ENCODE results near the gene SYNJ2. TPM values are rescaled to one million over a fixed set of nuclear protein-coding genes. Genes with fewer than 3 reads are reported as not detected.
A peak's percentile ranks its signal among the peaks of the same experiment; 100 is the strongest.

Gene SYNJ2
- total and polyA plus RNA-seq, 4 donors: 6.3 to 15.8 (median 9.4) TPM

GRCh38 chr6:158009114-158009891, 27.6 kb downstream of the SYNJ2 start:
- H3K4me3 ChIP-seq (ENCODE audit: low read depth, low read length): no peak overlapping the region
- peaks cover 48% of the 10 kb centered on the region for H3K4me1 ChIP-seq (ENCODE audit: control insufficient read depth, insufficient read depth, low read length)
- 19% methylated on average over 13 of the region's 13 CpGs for WGBS (ENCODE audit: insufficient coverage)
- H3K27ac ChIP-seq (ENCODE audit: low read depth, low read length): peak overlapping the region; percentile 69
- H3K27me3 ChIP-seq (ENCODE audit: control insufficient read depth, insufficient read depth, low read length): no peaks in the 10 kb centered on the region
- H3K9me3 ChIP-seq (ENCODE audit: control insufficient read depth, insufficient read depth, low read length): no peaks in the 10 kb centered on the region
- no peaks in the 10 kb centered on the region for H3K36me3 ChIP-seq (ENCODE audit: control insufficient read depth, insufficient read depth, low read length)
- peak in 5 of 6 donors; percentile 76 to 97 (median 85) for DNase-seq (ENCODE audit: low read depth in 4 of 6, low spot score in 6 of 6)

DNA sequence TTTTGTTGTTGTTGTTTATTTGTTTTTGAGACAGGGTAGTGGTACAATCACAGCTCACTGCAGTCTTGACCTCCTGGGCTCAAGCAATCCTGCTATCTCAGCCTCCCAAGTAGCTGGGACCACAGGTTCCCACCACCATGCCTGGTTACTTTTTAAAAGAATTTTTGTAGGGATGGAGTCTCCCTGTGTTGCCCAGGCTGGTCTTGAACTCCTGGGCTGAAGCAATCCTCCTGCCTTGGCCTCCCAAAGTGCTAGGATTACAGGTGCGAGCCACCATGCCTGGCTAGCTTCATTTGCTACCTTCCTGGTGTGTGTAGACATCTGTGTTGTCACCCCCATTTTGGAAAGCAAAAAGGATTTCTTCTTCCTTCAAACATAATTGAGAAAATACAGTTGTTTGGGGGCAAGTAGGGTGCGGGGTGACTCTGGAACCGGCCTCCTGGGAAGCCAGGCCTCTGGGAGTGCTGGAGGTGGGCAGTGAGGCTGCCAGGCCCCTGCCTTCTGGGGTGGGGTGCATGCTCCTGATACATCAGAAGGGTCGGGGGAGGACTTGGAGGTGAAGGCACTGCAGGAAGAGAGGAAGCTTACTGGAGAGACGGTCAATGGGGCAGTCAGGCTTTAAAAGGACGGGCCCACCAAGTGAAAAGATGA, 28.4 kb downstream of the SYNJ2 start:
- DNase-seq (ENCODE audit: low read depth in 4 of 6, low spot score in 6 of 6): no peak
- Histone ChIP-seq H3K9me3 (ENCODE audit: control insufficient read depth, insufficient read depth, low read length) (no peaks in the 10 kb centered on the region), H3K27me3 (ENCODE audit: control insufficient read depth, insufficient read depth, low read length) (no peaks in the 10 kb centered on the region), H3K36me3 (ENCODE audit: control insufficient read depth, insufficient read depth, low read length) (no peaks in the 10 kb centered on the region), H3K27ac (ENCODE audit: low read depth, low read length) (peak overlapping the region; percentile 69), H3K4me3 (ENCODE audit: low read depth, low read length) (no peak overlapping the region), H3K4me1 (ENCODE audit: control insufficient read depth, insufficient read depth, low read length) (peaks cover 48% of the 10 kb centered on the region)
- 96% methylated on average over 5 of the region's 6 CpGs for WGBS (ENCODE audit: insufficient coverage)

GRCh38 chr6:158010591-158011477, 29.2 kb downstream of the SYNJ2 start:
- WGBS (ENCODE audit: insufficient coverage): 97% methylated on average over 19 of the region's 19 CpGs
- Histone ChIP-seq H3K4me1 (ENCODE audit: control insufficient read depth, insufficient read depth, low read length) (peaks cover 45% of the 10 kb centered on the region), H3K27me3 (ENCODE audit: control insufficient read depth, insufficient read depth, low read length) (no peaks in the 10 kb centered on the region), H3K36me3 (ENCODE audit: control insufficient read depth, insufficient read depth, low read length) (no peaks in the 10 kb centered on the region), H3K4me3 (ENCODE audit: low read depth, low read length) (no peak overlapping the region), H3K27ac (ENCODE audit: low read depth, low read length) (no peak overlapping the region), H3K9me3 (ENCODE audit: control insufficient read depth, insufficient read depth, low read length) (no peaks in the 10 kb centered on the region)
- no peak for DNase-seq (ENCODE audit: low read depth in 4 of 6, low spot score in 6 of 6)

GRCh38 chr6:158011478-158011920, 29.8 kb downstream of the SYNJ2 start:
- peak overlapping the region; percentile 61 for H3K27ac ChIP-seq (ENCODE audit: low read depth, low read length)
- no peaks in the 10 kb centered on the region for H3K36me3 ChIP-seq (ENCODE audit: control insufficient read depth, insufficient read depth, low read length)
- no peak overlapping the region for H3K4me3 ChIP-seq (ENCODE audit: low read depth, low read length)
- no peaks in the 10 kb centered on the region for H3K27me3 ChIP-seq (ENCODE audit: control insufficient read depth, insufficient read depth, low read length)
- 51% methylated on average over 4 of the region's 6 CpGs for WGBS (ENCODE audit: insufficient coverage)
- H3K9me3 ChIP-seq (ENCODE audit: control insufficient read depth, insufficient read depth, low read length): no peaks in the 10 kb centered on the region
- peaks cover 46% of the 10 kb centered on the region for H3K4me1 ChIP-seq (ENCODE audit: control insufficient read depth, insufficient read depth, low read length)
- DNase-seq (ENCODE audit: low read depth in 4 of 6, low spot score in 6 of 6): peak in 1 of 6 donors; percentile 31

GRCh38 chr6:158011980-158012566, 30.4 kb downstream of the SYNJ2 start:
- Histone ChIP-seq H3K9me3 (ENCODE audit: control insufficient read depth, insufficient read depth, low read length) (no peaks in the 10 kb centered on the region), H3K4me3 (ENCODE audit: low read depth, low read length) (no peak overlapping the region), H3K4me1 (ENCODE audit: control insufficient read depth, insufficient read depth, low read length) (peaks cover 52% of the 10 kb centered on the region), H3K36me3 (ENCODE audit: control insufficient read depth, insufficient read depth, low read length) (no peaks in the 10 kb centered on the region), H3K27ac (ENCODE audit: low read depth, low read length) (peak overlapping the region; percentile 61), H3K27me3 (ENCODE audit: control insufficient read depth, insufficient read depth, low read length) (no peaks in the 10 kb centered on the region)
- no peak for DNase-seq (ENCODE audit: low read depth in 4 of 6, low spot score in 6 of 6)
- 95% methylated on average over 7 of the region's 7 CpGs for WGBS (ENCODE audit: insufficient coverage)

GRCh38 chr6:158013904-158014504, 32.3 kb downstream of the SYNJ2 start:
- no peak overlapping the region for H3K27ac ChIP-seq (ENCODE audit: low read depth, low read length)
- DNase-seq (ENCODE audit: low read depth in 4 of 6, low spot score in 6 of 6): no peak
- no peaks in the 10 kb centered on the region for H3K36me3 ChIP-seq (ENCODE audit: control insufficient read depth, insufficient read depth, low read length)
- no peak overlapping the region for H3K4me3 ChIP-seq (ENCODE audit: low read depth, low read length)
- peaks cover 58% of the 10 kb centered on the region for H3K4me1 ChIP-seq (ENCODE audit: control insufficient read depth, insufficient read depth, low read length)
- H3K9me3 ChIP-seq (ENCODE audit: control insufficient read depth, insufficient read depth, low read length): no peaks in the 10 kb centered on the region
- 100% methylated on average over 1 of the region's 4 CpGs for WGBS (ENCODE audit: insufficient coverage)
- H3K27me3 ChIP-seq (ENCODE audit: control insufficient read depth, insufficient read depth, low read length): no peaks in the 10 kb centered on the region

- no peaks in the 10 kb centered on the region for H3K27me3 ChIP-seq (ENCODE audit: control insufficient read depth, insufficient read depth, low read length)
- H3K9me3 ChIP-seq (ENCODE audit: control insufficient read depth, insufficient read depth, low read length): no peaks in the 10 kb centered on the region
- H3K4me1 ChIP-seq (ENCODE audit: control insufficient read depth, insufficient read depth, low read length): peaks cover 58% of the 10 kb centered on the region
- no peak for DNase-seq (ENCODE audit: low read depth in 4 of 6, low spot score in 6 of 6)
- no peak overlapping the region for H3K27ac ChIP-seq (ENCODE audit: low read depth, low read length)
- WGBS (ENCODE audit: insufficient coverage): 97% methylated on average over 5 of the region's 6 CpGs
- no peak overlapping the region for H3K4me3 ChIP-seq (ENCODE audit: low read depth, low read length)
- H3K36me3 ChIP-seq (ENCODE audit: control insufficient read depth, insufficient read depth, low read length): no peaks in the 10 kb centered on the region
Observed at GRCh38 chr6:158014505-158015187, 33.0 kb downstream of the SYNJ2 start.

DNA sequence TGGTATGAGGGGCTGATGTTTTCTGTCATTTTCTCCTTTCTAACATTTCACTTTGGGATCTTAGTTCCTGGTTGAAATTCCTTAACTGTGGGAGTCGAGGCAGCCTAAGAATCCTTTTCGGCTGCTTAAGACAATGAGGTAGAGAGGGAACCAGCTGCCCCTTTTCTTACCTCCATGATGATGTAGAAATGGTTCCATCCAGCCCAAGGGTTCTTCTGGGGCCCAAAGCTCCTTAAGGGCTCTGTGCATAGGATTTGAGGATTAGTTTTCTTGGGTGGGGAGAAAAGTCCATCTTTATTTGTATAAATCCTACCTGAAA, 33.5 kb downstream of the SYNJ2 start:
- H3K9me3 ChIP-seq (ENCODE audit: control insufficient read depth, insufficient read depth, low read length): no peaks in the 10 kb centered on the region
- no peaks in the 10 kb centered on the region for H3K27me3 ChIP-seq (ENCODE audit: control insufficient read depth, insufficient read depth, low read length)
- H3K36me3 ChIP-seq (ENCODE audit: control insufficient read depth, insufficient read depth, low read length): no peaks in the 10 kb centered on the region
- no peak for DNase-seq (ENCODE audit: low read depth in 4 of 6, low spot score in 6 of 6)
- no CpG with 5 or more reads among the region's 2 CpGs for WGBS (ENCODE audit: insufficient coverage)
- peaks cover 53% of the 10 kb centered on the region for H3K4me1 ChIP-seq (ENCODE audit: control insufficient read depth, insufficient read depth, low read length)
- H3K27ac ChIP-seq (ENCODE audit: low read depth, low read length): no peak overlapping the region
- no peak overlapping the region for H3K4me3 ChIP-seq (ENCODE audit: low read depth, low read length)

All from spinal cord (tissue), 10 donors.